HepG2 (cell line): ENCODE data around the gene DYDC2. TPM values are rescaled to one million over a fixed set of nuclear protein-coding genes. Genes with fewer than 3 reads are reported as not detected.

Experiments used
- ATAC-seq: fragments of 200-7000 bp; cut with Tn5 transposase; 3 replicates; pipeline ENCODE4 v1.9.1; 2020; ENCODE audit warnings: mild to moderate bottlenecking, moderate library complexity
- BruUV-seq: library from RNA; stranded (reverse); fragments of 400-500 nt; replicated peaks from 2 replicates; lab custom pipeline; 2021; lab: Mats Ljungman, UMichigan
- CTCF ChIA-PET: fragments of 300-600 bp; formaldehyde crosslinking; extraction: SDS; loops from one replicate; lab custom pipeline; 2021; ENCODE audit warnings: low total read pairs, inconsistent platforms, low intra/inter-chr PET ratio; lab: Yijun Ruan, JAX
- POLR2A ChIA-PET: fragments of 350-600 bp; sonication (Branson Sonifier 250); formaldehyde crosslinking; loops from one replicate; lab custom pipeline; 2020; ENCODE audit warnings: antibody characterized with exemption, inconsistent platforms; lab: Yijun Ruan, JAX
- DNase-seq: peaks from one replicate; pipeline ENCODE4 v3.0.0-alpha.2; 2015; ENCODE audit warnings: low spot score
- FAIRE-seq: peaks from 3 replicates; lab custom pipeline; 2011; peaks lifted over from hg19 to GRCh38; lab: Jason Lieb, UNC
- H2AFZ ChIP-seq: one replicate; pipeline ENCODE4 v1.6.1; 2011; ENCODE audit warnings: low read length, inconsistent platforms
- H3K27ac ChIP-seq: fragments of 300-600 bp; 3 replicates; pipeline ENCODE4 v1.8.0; 2011; ENCODE audit warnings: mixed run types, mild to moderate bottlenecking, mixed read lengths, low read length, inconsistent platforms; ENCODE audit not compliant: insufficient read depth; ENCODE audit errors: extremely low read length
- H3K27me3 ChIP-seq, 2 experiments: fragments of 200-600 bp in 1 of 2; 2 replicates in 1 of 2; 3 replicates in 1 of 2; pipeline versions ENCODE4 v1.6.0 to v1.8.0; 2011; ENCODE audit warnings: low read length in 2 of 2, mild to moderate bottlenecking in 2 of 2, moderate library complexity in 2 of 2, inconsistent platforms in 1 of 2; ENCODE audit not compliant: insufficient read depth in 2 of 2, control insufficient read depth in 1 of 2
- H3K36me3 ChIP-seq, 2 experiments: fragments of 200-600 bp in 1 of 2; replicated peaks in 1 of 2; 2 replicates in 1 of 2; 3 replicates in 1 of 2; pipeline versions ENCODE4 v1.5.1 to v1.8.0; 2011; ENCODE audit warnings: low read length in 2 of 2, inconsistent platforms in 1 of 2; ENCODE audit not compliant: insufficient read depth in 2 of 2, control insufficient read depth in 1 of 2
- H3K4me1 ChIP-seq: 2 replicates; pipeline ENCODE4 v1.5.1; 2012; ENCODE audit warnings: low read length, inconsistent platforms; ENCODE audit not compliant: insufficient read depth
- H3K4me2 ChIP-seq: 2 replicates; pipeline ENCODE4 v1.6.0; 2011; ENCODE audit warnings: low read depth, low read length, inconsistent platforms
- H3K4me3 ChIP-seq, 3 experiments: fragments of 200-600 bp in 1 of 3; sonication (generic), shearing (Covaris generic) in 1 of 3; replicated peaks in 1 of 3; 2 replicates each; pipeline ENCODE4 v1.5.1; 2011 to 2016; ENCODE audit warnings: low read length in 3 of 3, inconsistent platforms in 2 of 3, low read depth in 2 of 3, mild to moderate bottlenecking in 2 of 3, control low read depth in 1 of 3, mixed read lengths in 1 of 3; ENCODE audit not compliant: insufficient read depth in 1 of 3
- H3K79me2 ChIP-seq: one replicate; pipeline ENCODE4 v1.6.1; 2011; ENCODE audit warnings: low read length, inconsistent platforms; ENCODE audit not compliant: insufficient read depth
- H3K9ac ChIP-seq: 2 replicates; pipeline ENCODE4 v1.6.0; 2011; ENCODE audit warnings: mild to moderate bottlenecking, low read depth, low read length, inconsistent platforms; ENCODE audit not compliant: insufficient read depth
- H3K9me3 ChIP-seq: 2 replicates; pipeline ENCODE4 v1.5.1; 2012; ENCODE audit warnings: mild to moderate bottlenecking, low read length
- H4K20me1 ChIP-seq: 2 replicates; pipeline ENCODE4 v1.6.0; 2011; ENCODE audit warnings: inconsistent platforms, mild to moderate bottlenecking, low read length, moderate library complexity; ENCODE audit not compliant: insufficient read depth
- ARID5B ChIP-seq: IDR thresholded peaks from 2 replicates; pipeline ENCODE4 v1.4.0; 2020; ENCODE audit warnings: mild to moderate bottlenecking, missing genetic modification reagents
- ASH2L ChIP-seq: fragments of 300-600, 200-600 bp; sonication (generic); IDR thresholded peaks from 2 replicates; pipeline ENCODE4 v1.7.0; 2017; ENCODE audit warnings: low read depth, mild to moderate bottlenecking, moderate library complexity, mixed read lengths, low read length; ENCODE audit not compliant: insufficient read length
- ELF3 ChIP-seq: IDR thresholded peaks from 2 replicates; pipeline ENCODE4 v1.6.1; 2016; ENCODE audit warnings: missing genetic modification reagents, missing compliant biosample characterization
- HMG20A ChIP-seq: IDR thresholded peaks from 2 replicates; pipeline ENCODE4 v1.6.1; 2016; ENCODE audit warnings: borderline replicate concordance
- HOXA9 ChIP-seq: sonication (generic); formaldehyde crosslinking; IDR thresholded peaks from 2 replicates; pipeline ENCODE4 v1.8.1; 2022; ENCODE audit warnings: missing genetic modification reagents, mild to moderate bottlenecking, moderate library complexity, borderline replicate concordance
- SYNCRIP ChIP-seq: fragments of 200-400 bp; formaldehyde crosslinking; IDR thresholded peaks from 2 replicates; pipeline ENCODE4 v1.6.1; 2018; ENCODE audit warnings: mild to moderate bottlenecking, low read depth, low read length; ENCODE audit not compliant: insufficient read depth
- ZBTB21 ChIP-seq: sonication (generic); formaldehyde crosslinking; IDR thresholded peaks from 2 replicates; pipeline ENCODE4 v1.4.0; 2020; ENCODE audit warnings: missing genetic modification reagents
- ZNF232 ChIP-seq: sonication (generic); formaldehyde crosslinking; IDR thresholded peaks from 2 replicates; pipeline ENCODE4 v1.4.0; 2020; ENCODE audit warnings: missing genetic modification reagents, borderline replicate concordance
- ZNF431 ChIP-seq: sonication (generic); formaldehyde crosslinking; IDR thresholded peaks from 2 replicates; pipeline ENCODE4 v1.9.0; 2022; ENCODE audit warnings: missing genetic modification reagents, low read depth, mild to moderate bottlenecking, borderline replicate concordance
- WGBS: methylation state at CpG from one replicate; pipeline ENCODE4 v1.1.6; 2017; ENCODE audit warnings: low lambda C conversion rate; 5-methylcytosine and 5-hydroxymethylcytosine counted together
- in situ Hi-C: cut with HindIII; loops from 2 replicates; pipeline ENCODE4 v1.10.0; 2017; ENCODE audit warnings: low pct_unique_long_range_greater_than_20kb; ENCODE audit not compliant: extremely low pct_ligation_motif_present
- intact Hi-C: fragments of 100-400 bp; cut with micrococcal nuclease; formaldehyde crosslinking; loops from one replicate; pipeline ENCODE4 v1.10.0; 2022; ENCODE audit not compliant: unreplicated experiment
- polyA plus RNA-seq, 8 experiments: library from polyadenylated mRNA; depleted of rRNA in 3 of 8; stranded (reverse) in 7 of 8; unstranded in 1 of 8; fragments of >200 nt; fragmentation: Illumina TruSeq in 4 of 8; extraction: Trizol in 4 of 8; gene quantifications; 2 replicates each; pipeline versions ENCODE4 v1.2.1 to v1.2.3, GENCODE V29; 2011 to 2016; ENCODE audit warnings: low read depth in 4 of 8, missing spikeins in 1 of 8, mixed read lengths in 1 of 8; ENCODE audit not compliant: insufficient read depth in 1 of 8
- total RNA-seq, 5 experiments: library from RNA; depleted of rRNA; stranded (reverse); fragments of >200 nt; fragmentation: Illumina TruSeq; extraction: Trizol; gene quantifications; 2 replicates each; pipeline ENCODE4 v1.2.3, GENCODE V29; 2016; ENCODE audit warnings: low read depth in 1 of 5
- TF ChIP-seq, protein P1 (sequence below): sonication (generic); formaldehyde crosslinking; IDR thresholded peaks from 2 replicates; pipeline ENCODE4 v1.5.1; 2020; ENCODE audit warnings: missing genetic modification reagents, mild to moderate bottlenecking, borderline replicate concordance
- TF ChIP-seq, protein P2 (sequence below): sonication (generic); formaldehyde crosslinking; IDR thresholded peaks from 2 replicates; pipeline ENCODE4 v1.5.0; 2020; ENCODE audit warnings: missing genetic modification reagents, mild to moderate bottlenecking, borderline replicate concordance

The DYDC2 gene
- total and polyA plus RNA-seq, 2 of the 13 experiments (the other 11 are each of a cell fraction or from before 2014, with no cell fraction given), result 0.98 to 2.3 TPM

DNA sequence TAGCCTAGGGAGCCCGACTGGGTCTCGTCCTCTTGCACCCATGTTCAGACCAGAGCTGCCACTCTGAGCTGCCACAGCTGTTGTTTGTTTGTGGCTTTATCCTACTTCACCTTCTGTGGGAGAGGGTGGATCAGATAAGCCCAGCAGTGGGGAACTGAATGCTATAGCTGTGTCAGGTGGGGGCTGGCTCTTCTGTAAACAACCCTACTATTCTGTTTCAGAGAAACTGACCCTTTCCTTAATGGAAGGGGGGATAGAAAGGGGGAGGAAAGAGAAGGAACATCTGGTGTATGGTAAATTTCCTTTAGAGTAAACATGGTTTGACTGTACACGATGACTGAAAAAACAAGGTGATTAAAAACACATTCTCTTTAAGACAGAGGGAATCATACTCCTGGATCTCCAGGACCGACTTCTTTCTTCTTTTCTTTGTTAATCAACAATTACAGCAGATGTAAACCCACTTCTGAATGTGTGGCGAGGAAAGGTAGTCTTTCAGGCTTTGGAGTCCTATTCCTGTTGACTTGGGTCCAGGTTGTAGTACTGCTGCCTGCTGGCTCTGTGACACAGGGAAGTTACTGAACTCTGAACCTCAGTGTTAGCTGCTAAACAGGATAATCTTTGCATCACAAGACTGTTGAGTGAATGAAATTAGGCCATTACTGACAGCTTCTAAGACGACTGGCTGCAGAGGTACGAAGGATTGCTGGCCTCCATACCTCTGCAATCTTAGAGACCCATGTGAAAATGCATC lies 57.7 kb downstream of the DYDC2 start (continued):
- TF ChIP-seq ASH2L (peak; percentile 5), ZBTB21 (CRISPR knock-in tag) (no peak), SYNCRIP (no peak), HOXA9 (CRISPR knock-in tag) (no peak)
- TF ChIP-seq, protein P1, sequence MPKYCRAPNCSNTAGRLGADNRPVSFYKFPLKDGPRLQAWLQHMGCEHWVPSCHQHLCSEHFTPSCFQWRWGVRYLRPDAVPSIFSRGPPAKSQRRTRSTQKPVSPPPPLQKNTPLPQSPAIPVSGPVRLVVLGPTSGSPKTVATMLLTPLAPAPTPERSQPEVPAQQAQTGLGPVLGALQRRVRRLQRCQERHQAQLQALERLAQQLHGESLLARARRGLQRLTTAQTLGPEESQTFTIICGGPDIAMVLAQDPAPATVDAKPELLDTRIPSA (CRISPR knock-in tag), result no peak
- TF ChIP-seq, all 625 proteins: peak for 77

GRCh38 chr10:80415734-80416478 lies 59.3 kb downstream of the DYDC2 start:
- Histone ChIP-seq H4K20me1 (peaks cover 5% of the 10 kb centered on the region; the same call in 1 of the 2 replicates), H3K4me2 (peak overlapping the region; percentile 66), H3K4me1 (peaks cover 62% of the 10 kb centered on the region), H2AFZ (no peak overlapping the region), H3K9me3 (no peaks in the 10 kb centered on the region), H3K9ac (no peak overlapping the region; the same call in 1 of the 2 replicates), H3K36me3 (peaks cover 5 to 8% of the 10 kb centered on the region in 2 experiments), H3K27me3 (no peaks in the 10 kb centered on the region), H3K4me3 (no peak overlapping the region), H3K27ac (peak overlapping the region; percentile 72), H3K79me2 (peaks cover 71% of the 10 kb centered on the region)
- WGBS, result 32% methylated on average over 3 of the region's 3 CpGs
- intact Hi-C loops, result no loop called here
- POLR2A ChIA-PET, result interaction anchor here (0.6 to 1.1 kb wide), 4 partner anchors 8 to 84 kb away, joined by 3 to 4 read pairs (median 4); partner anchors contain the start of gene PRXL2A
- in situ Hi-C loops, result no loop called here
- peak; percentile 85 for FAIRE-seq
- no TSS peak for BruUV-seq
- DNase-seq, result peak; percentile 80
- ATAC-seq, result peak; percentile 78
- CTCF ChIA-PET, result no interaction called here
- TF ChIP-seq HMG20A (peak; percentile 31; the same call in 1 of the 2 replicates), ARID5B (CRISPR knock-in tag) (peak; percentile 57), ELF3 (peak; percentile 47; the same call in 1 of the 2 replicates), ZNF232 (CRISPR knock-in tag) (peak; percentile 66; the same call in 1 of the 2 replicates), ZNF431 (CRISPR knock-in tag) (0 out of 2 replicates have a peak, but pooled peaks have one; percentile 47)
- TF ChIP-seq, protein P2, sequence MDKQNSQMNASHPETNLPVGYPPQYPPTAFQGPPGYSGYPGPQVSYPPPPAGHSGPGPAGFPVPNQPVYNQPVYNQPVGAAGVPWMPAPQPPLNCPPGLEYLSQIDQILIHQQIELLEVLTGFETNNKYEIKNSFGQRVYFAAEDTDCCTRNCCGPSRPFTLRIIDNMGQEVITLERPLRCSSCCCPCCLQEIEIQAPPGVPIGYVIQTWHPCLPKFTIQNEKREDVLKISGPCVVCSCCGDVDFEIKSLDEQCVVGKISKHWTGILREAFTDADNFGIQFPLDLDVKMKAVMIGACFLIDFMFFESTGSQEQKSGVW (CRISPR knock-in tag), result no peak
